NOMO-1 (cell line): ENCODE data around the gene PLIN3.
"Not testable (repeated sequence)": the region's sequence is repeated elsewhere in the genome, so short reads cannot be mapped to it uniquely, and the experiment has no call there.

Experiments used
- DNase-seq, 2 experiments: peaks; one replicate each; lab custom pipeline; 2025; ENCODE audit not compliant: unreplicated experiment in 2 of 2; lab: John Stamatoyannopoulos, UW

PLIN3 gene

DNA sequence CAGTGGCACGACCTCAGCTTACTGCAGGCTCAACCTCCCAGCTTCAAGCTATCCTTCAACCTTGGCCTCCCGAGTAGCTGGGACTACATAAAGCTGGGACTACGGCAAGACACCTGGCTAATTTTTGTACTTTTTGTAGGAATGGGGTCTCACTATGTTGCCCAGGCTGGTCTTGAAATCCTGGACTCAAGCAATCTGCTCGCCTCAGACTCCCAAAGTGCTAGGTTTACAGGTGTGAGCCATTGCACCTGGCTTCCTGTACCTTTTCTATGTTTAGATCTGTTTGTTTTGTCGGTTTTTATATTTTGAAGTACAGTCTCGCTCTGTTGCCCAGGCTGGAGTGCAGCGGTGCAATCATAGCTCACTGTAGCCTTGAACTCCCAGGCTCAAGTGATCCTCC, 18.4 kb downstream of the PLIN3 start:
- DNase-seq = no peak

DNA sequence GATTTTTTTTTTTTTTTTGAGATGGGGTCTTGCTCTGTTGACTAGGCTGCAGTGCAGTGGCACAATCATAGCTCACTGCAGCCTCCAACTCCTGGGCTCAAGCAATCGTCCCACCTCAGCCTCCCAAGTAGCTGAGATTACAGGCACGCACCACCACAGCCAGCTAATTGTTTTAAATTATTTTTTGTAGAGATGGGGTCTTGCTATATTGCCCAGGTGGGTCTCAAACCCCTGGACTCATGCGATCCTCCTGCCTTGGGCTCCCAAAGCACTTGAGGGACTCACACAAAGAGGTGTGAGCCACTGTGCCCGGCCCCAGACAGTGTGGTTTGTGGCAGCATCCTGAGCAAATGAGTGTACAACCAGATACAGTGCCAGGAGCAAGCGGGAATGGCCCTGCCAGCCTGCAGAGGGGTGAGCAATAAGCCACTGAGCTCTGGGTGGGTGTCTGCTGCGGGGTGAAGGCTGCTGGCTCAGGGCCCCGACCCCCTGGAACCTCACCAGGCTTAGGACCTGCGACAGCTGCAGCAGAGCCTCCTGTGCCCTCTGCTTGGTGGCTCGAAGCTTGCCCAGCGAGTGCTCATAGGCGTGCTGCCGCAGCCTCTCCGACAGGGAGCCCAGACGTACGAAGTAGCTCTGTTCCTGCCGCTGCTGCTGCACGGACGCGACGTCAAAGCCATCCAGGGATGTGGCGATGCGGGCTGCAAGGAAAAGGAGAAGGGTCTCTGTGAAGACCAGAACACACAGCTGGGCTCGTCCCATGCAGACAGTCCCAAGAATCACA, 20.1 kb downstream of the PLIN3 start:
- no peak for DNase-seq

DNA sequence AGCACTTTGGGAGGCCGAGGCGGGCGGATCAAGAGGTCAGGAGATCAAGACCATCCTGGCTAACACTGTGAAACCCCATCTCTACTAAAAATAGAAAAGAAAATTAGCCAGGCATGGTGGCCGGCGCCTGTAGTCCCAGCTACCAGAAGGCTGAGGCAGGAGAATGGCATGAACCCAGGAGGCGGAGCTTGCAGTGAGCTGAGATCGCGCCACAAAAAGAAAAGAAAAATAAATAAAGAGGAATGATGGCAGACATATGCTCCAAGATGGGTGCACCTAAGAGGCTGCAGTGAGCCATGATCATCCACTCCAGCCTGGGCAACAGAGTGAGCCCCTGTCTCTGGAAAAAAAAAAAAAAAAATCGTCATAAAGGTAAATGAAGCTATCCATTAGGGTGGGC, 21.5 kb downstream of the PLIN3 start:
- not testable (repeated sequence) for DNase-seq

DNA sequence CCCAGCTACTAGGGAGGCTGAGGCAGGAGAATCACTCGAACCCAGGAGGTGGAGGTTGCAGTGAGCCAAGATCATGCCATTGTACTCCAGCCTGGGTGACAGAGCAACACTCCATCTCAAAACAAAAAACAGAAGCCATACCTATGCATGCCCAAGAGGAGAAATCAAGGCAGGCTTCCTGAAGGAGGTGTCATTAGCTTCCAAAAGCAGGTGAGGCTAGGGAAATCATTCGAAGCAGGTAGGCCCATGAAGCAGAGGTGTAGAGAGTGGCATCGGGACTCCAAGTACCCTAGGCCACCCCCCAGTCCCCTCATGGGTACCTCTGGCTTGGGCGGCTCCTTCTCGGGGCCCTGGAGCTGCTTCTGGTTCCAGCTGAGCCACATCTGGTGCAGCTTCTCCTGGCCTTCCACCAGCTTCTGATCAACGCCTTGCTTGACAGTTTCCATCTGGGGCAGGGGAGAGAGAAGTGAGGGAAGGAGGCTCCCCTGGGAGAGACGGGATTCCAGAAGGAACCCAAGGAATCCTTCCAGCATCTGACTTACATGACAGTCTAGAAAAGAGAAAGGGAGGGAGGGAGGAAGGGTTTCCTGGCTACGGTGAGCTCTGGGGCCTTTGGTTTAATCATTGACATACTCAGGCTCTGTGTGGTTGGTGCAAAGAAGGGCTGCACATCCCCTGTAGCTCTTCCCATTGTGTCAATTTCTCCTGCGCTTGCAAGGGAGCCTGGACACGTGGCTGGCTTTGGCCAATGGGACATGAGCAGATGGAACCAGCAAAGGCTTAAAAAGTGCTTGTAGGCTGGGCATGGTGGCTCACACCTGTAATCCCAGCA, 22.9 kb downstream of the PLIN3 start:
- no peak for DNase-seq

DNA sequence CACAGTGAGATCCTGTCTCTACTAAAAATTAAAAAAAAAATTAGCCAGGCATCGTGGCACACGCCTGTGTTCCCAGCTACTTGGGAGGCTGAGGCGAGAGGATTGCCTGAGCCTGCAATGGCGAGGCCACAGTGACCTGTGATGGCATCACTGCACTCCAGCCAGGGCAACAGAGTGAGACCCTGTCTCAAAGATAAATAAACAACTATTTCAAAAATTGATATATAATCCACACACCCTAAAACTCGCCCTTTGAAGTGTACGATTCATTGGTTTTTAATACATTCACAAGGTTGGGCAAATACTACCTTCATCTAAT, 23.9 kb downstream of the PLIN3 start:
- DNase-seq = no peak

DNA sequence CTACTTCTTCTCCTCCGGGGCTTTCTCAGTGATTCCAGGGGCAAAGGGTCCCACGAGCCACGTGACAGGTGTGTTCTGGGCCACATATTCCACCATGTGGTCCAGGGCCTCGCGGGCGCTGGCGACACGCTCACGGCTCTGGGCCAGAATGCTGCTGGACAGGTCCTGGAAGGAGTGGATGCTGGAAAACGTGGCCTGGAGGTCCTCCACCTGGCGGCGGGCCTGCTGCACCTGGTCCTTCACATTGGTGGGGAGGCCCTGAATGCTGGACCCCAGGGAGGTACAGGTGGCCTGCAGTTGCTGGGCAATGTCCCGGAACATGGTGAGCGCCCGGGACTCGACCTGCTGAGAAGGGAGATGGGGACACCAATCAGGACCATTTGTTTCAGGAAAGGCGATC, 28.3 kb downstream of the PLIN3 start:
- no peak for DNase-seq

DNA sequence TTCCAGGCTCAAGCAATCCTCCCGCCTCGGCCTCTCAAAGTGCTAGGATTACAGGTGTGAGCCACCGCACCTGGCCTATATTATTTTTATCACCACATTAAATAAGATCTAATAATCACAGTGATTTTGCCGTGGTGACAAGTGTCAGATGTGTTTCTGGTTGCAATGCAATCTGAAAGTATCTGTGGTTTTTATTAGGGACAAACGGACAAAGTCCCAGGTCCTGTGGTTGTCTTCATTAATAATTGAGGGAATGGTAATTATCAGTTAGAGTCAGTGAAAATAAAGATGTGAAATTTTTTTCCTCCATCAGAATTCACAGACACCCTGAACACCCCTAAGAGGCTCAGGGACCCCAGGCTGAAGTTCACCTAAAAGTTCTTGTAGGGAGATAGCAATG, 34.7 kb downstream of the PLIN3 start:
- DNase-seq = no peak

DNA sequence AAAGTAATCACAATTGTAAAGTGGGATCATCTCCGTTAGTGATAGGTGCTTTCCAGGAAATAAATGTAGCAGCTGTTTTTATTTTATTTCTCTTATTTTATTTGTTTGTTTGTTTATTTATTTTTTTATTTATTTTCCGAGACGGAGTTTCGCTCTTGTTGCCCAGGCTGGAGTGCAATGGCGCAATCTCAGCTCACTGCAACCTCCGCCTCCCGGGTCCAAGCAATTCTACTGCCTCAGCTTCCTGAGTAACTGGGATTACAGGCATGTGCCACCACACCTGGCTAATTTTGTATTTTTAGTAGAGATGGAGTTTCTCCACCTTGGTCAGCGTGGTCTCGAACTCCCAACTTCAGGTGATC, 35.5 kb downstream of the PLIN3 start:
- DNase-seq = not testable (repeated sequence)

DNA sequence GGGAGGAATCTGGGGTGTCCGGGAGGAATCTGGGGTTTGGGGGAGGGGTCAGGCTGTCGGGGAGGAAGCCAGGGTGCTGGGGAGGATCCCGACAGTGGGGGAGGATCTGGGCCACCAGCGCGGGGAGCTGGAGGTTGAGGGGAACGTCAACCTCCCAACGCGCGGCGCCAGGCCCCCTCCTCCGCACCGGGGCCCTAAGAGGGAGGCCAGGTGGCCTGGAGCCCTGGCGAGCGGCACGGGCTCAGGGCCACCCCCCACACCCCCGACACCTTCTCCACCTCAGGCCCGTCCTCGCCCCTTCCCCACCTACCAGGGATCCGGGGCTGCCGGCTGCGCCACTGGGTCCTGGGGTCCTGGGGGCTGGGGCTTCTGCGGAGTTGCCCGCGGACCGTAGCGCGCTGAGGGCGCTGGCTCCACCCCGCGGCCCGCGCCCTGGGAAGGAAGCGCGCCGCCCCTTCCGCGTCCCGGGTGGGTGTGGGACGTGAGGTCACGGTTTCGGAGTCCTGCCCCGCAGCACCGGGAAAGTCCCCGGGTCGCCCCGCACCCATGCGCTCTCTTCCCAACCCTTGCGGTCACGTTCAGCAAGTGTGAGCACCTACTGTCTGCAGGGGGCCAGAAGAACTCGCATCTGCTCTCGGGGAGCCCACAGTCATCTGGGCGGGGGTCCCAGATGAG, 36.0 kb downstream of the PLIN3 start, which contains the start of gene TICAM1:
TSS of gene TICAM1 (minus strand) at position 409 of the 675 bp plus-strand sequence. CDS start 13,335 bp downstream, outside the sequence.
- peak; percentile 27 to 31 for DNase-seq

DNA sequence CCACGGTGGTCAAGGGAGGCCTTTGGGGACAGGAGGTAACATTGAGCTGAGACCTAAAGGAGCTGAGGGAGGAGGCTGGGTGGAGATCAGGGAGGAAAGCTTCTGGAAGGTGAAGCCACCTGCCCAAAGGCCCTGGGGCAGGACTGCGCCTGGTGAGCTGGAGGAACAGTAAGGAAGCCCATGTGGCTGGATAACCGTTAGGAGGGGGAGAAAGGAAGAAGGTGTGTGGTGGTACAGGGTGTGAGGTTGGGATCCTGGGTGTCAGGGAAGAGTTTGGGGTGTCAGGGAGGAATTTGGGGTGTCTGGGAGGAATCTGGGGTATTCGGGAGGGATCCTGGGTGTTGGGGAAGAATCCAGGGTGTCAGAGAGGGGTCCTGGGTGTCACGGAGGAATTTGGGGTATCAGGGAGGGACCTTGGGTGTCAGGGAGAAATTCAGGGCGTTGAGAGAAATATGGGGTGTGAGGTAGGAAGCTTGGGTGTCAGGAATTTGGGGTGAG, 36.6 kb downstream of the PLIN3 start:
- no peak for DNase-seq

DNA sequence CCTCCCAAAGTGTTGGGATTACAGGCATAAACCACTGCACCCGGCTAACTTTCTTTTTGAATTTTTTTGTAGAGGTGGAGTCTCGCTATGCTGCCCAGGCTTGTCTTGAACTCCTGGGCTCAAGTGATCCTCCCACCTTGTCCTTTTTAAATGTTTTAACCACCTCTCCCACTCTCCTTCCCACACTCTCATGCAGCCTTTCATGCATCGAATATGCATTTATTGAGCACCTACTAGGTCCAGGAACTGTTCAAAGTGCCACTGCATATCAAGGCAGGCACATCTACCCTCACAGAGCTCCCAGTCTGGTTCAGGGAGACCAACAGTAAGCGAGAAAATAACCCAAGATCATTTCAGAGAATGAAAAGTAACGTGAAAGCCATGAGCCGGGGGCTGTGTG, 37.1 kb downstream of the PLIN3 start:
- DNase-seq = no peak

DNA sequence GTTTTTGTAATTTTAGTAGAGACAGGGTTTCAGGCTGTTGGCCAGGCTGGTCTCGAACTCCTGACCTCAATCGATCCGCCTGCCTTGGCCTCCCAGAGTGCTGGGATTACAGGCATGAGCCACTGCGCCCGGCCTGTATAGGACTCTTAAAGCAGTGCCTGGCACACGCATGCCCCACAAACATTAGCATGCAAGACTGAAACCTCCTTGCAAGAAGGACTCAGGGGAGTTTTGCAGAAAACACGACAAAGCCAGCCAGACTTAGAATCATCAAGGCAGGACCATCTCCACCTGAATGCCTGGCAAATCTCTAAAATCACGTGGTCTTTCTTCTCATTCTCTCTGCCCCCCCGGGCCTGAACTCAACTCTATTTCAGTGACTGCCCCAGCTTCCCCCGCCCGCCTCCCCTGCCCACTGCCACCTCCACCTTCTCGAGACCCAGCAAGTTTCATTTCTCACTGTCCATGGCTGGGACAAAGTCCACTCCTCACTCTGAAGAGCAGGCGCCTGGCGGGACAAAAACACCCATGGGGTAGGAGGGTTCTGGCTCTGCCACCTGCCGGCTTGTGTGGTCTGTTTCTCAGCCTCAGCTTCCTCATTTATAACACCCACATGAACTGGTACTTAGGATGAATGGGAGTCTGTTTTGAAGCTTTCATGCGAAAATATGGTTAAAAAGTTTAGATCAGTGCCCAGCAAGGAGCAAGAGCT, 38.3 kb downstream of the PLIN3 start:
- peak in 1 of 2 experiments; percentile 53 for DNase-seq

DNA sequence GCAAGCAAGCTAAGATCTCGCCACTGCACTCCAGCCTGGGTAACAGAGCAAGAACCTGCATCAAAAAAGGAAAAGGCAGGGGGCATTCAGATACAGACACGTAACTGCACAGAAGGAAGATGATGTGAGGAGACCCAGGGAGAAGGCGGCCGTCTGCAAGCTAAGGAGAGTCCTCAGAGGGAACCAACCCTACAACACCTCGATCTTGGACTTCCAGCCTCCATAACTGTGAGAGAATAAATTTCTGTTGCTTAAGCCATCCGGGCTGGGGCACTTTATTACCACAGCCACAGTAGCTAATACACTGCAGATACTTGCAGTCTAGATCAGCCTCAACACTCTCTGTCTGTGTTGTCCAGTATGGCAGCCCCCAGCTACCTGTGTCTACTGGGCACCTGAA, 43.9 kb downstream of the PLIN3 start:
- DNase-seq = no peak

DNA sequence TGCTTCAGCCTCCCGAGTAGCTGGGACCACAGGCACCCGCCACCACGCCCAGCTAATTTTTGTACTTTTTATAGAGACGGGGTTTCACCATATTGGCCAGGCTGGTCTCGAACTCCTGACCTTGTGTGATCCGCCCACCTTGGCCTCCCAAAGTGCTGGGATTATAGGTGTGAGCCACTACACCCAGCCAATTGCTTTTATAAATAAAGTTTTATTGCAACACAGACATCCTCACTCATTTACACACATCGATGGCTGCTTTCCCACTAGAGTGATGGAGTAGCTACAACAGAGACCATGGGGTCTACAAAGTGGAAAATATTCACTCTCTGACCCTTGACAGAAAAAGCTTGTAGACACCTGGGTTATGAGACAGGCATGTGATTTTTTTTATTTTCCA, 45.1 kb downstream of the PLIN3 start:
- DNase-seq = not testable (repeated sequence)

DNA sequence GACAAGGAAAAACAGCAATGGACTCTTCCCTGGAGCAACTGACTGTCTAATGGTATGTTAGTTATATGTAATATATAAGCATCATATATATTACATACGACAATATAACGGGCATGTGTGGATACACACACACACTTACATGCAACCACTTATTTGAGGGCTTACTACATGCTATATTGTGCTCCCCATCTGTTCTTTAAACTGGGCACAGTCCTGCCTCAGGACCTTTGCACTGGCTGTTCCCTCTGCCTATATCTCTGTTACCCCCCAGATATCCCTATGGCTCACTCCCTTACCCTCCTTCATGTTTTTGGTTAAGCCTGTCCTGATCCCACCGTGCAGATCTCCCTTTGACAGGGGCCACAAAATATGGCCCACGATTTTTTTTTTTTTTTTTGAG, 46.2 kb downstream of the PLIN3 start:
- no peak for DNase-seq

DNA sequence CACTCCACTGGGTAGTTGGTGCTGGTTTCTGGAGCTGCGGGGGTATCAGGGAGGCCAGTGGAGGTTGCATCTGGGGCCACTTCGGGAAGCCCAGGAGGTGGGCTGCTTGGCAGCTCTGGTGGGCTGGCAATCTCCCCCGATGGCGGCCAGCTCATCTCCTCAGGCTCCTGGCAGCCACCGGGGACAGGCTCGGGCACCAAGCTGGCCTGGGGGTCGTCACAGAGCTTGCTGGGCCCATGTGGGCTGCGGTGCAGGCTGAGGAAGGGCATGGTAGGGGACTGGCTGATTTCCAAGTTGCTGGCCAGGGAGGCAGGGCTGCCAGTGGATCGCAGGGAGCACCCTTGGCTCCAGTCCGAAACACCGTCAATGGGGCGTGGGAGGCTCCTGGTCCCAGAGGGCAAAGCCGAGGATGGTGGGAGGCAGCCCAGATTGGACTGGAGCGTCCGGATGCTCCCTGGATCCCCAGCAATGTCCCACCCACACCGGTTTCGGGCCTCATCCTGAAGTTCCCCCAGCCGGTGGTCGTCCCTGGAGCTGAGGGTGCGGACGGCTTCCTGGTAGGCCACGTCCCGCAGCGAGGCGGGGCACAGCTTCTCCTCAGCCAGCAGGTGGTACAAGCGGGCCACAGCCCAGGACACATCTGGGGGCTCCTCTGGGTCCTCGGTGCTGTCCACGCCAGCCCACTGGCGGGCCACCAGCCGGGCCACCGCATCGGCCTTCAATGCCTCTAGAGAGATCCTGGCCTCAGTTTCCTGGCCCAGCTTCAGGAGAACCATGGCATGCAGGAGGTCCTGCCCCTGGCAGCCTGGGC, 49.8 kb downstream of the PLIN3 start:
- no peak for DNase-seq

DNA sequence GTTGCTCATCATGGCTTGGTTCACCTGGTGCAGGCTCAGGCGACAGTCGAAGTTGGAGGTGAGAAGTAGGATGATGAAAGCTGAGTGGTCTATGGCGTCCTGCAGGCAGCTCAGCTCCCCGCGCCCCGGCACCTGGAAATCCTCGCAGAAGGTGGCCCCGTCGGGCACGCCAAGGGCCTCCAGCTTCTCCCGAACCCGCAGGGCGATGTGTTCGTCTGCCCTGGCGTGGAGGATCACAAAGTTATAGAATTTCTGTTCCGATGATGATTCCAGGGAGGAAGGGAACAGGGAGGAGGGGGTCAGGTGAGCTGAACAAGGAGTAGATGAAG, 50.6 kb downstream of the PLIN3 start:
- DNase-seq = no peak

DNA sequence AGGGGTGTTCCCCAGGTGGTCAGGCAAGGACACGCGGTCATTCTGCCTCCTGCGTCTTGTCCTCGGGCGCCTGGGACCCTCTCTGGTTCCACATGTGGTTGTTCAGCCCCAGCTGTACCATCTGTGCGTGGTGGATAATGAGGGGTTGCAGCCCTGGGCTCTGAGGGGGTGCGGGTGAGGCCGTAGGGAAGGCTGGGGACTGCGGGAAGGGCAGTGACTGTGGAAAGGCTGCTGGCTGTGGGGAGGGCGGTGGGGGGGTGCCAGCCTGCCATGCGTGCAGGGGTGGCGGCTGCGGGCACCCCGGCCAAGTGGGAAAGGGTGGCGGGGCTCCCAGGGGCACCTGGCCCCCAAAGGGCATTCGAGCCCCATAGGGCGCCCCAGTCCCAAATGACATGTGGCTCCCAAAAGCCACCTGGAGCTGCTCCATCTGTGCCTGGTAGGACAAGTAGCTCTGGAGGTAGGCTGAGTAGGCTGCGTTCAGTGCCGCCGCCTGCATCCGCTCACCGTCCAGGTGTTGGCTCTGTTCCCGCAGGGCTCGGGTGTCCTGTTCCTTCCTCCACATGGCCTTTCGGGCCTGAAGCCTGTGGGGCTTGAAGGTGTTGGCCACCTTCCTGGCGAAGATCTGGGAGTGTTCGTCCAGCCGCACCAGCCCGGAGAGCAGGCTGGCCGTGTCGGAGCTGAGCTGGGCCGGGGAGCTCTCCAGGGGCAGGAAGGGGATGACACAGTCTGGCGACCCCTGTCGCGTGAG, 51.1 kb downstream of the PLIN3 start:
- no peak for DNase-seq

DNA sequence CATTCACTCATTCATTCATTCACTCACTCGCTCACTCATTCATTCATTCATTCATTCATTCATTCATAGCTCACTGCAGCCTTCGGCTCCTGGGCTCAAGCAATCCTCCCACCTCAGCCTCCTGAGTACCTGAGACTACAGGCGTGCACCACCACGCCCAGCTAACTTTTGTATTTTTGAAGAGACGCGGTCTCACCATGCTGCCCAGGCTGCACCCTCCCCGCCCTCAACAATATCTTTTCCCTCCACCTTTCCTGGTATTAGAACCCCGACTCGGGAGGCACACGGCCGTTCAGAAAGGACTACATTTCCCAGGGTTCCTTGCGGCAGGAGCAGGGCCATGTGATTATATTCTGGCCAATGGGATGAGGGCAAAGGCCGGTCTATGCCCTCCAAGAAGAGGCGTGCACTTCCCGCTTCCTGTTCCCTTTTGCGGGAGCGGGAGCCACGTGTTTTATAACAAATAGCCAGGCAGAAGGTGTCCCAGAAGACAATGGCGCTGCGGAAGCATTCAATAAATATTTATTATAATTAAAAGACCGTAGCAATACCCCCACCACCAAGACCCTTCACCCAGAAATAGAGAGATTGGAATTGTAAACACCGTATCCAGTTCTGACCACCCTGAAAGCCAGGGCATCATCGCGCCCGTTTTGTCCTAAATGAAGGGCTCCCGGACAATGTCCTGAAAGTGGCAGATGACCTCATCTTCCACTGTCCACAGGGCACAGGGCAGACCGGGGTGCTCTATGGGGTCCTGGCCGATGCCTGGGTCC, 51.9 kb downstream of the PLIN3 start:
- peak; percentile 91 to 94 for DNase-seq
